Measurements from ENCODE around the gene MACROD2.

MACROD2 gene

DNA sequence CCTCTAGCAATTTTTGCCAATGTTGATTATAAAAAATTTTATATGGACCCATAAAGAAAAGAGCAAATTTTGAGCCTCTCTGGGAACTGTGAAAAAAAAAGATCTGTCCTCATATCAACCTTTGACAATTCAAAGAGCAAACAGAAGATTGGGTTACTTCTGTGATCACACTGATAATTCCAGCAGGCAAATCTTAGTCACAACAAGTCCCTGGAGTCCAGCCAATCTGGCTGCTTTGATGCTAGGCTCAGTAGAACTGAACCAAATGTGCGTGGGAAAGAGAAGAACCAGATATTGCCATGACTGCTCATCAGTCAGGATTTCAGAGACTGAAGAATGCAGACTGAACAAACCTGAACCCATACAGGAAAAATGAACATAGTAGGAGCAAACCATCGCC lies 780.5 kb downstream of the MACROD2 start:
- H3K4me3 ChIP-seq (ENCODE audit: low read depth, low read length) = no peak overlapping the region
- H3K9me3 ChIP-seq (ENCODE audit: control insufficient read depth, insufficient read depth, low read depth, low read length) = no peaks in the 10 kb centered on the region
- peaks cover 3% of the 10 kb centered on the region; the same call in 1 of the 2 replicates for H3K4me1 ChIP-seq (ENCODE audit: control insufficient read depth, insufficient read depth, low read length)
- ChIA-PET POLR2A (no interaction called here), CTCF (no interaction called here)
- no peaks in the 10 kb centered on the region for H3K36me3 ChIP-seq (ENCODE audit: control insufficient read depth in 2 of 2, insufficient read depth in 1 of 2, low read length in 2 of 2)
- no peak overlapping the region; the same call in 1 of the 2 replicates for H3K27ac ChIP-seq (ENCODE audit: extremely low read depth, low read depth, low read length)
- TF ChIP-seq ZNF510 (tag by site-specific recombination; IDR thresholded peaks at IDR 0.05; ENCODE audit: insufficient replicate concordance) = no peak
- peak; percentile 50 for TF ChIP-seq ZNF335 (tag by site-specific recombination; conservative IDR thresholded peaks at IDR 0.05)
- no peak for TF ChIP-seq SETDB1 (IDR thresholded peaks at IDR 0.05; ENCODE audit: insufficient read length, low read length)
- TF ChIP-seq KLF9 (tag by site-specific recombination; IDR thresholded peaks at IDR 0.05; ENCODE audit: low read depth) = no peak
- peak; percentile 55; the same call in 1 of the 2 replicates for TF ChIP-seq FEZF1 (tag by site-specific recombination; IDR thresholded peaks at IDR 0.05)
- TF ChIP-seq MYNN (tag by site-specific recombination; IDR thresholded peaks at IDR 0.05; ENCODE audit: borderline replicate concordance) = no peak
- TF ChIP-seq, protein P1, sequence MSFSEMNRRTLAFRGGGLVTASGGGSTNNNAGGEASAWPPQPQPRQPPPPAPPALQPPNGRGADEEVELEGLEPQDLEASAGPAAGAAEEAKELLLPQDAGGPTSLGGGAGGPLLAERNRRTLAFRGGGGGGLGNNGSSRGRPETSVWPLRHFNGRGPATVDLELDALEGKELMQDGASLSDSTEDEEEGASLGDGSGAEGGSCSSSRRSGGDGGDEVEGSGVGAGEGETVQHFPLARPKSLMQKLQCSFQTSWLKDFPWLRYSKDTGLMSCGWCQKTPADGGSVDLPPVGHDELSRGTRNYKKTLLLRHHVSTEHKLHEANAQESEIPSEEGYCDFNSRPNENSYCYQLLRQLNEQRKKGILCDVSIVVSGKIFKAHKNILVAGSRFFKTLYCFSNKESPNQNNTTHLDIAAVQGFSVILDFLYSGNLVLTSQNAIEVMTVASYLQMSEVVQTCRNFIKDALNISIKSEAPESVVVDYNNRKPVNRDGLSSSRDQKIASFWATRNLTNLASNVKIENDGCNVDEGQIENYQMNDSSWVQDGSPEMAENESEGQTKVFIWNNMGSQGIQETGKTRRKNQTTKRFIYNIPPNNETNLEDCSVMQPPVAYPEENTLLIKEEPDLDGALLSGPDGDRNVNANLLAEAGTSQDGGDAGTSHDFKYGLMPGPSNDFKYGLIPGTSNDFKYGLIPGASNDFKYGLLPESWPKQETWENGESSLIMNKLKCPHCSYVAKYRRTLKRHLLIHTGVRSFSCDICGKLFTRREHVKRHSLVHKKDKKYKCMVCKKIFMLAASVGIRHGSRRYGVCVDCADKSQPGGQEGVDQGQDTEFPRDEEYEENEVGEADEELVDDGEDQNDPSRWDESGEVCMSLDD (tag by site-specific recombination; IDR thresholded peaks at IDR 0.05) = no peak
- TF ChIP-seq, protein P2, sequence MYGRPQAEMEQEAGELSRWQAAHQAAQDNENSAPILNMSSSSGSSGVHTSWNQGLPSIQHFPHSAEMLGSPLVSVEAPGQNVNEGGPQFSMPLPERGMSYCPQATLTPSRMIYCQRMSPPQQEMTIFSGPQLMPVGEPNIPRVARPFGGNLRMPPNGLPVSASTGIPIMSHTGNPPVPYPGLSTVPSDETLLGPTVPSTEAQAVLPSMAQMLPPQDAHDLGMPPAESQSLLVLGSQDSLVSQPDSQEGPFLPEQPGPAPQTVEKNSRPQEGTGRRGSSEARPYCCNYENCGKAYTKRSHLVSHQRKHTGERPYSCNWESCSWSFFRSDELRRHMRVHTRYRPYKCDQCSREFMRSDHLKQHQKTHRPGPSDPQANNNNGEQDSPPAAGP (tag by site-specific recombination; IDR thresholded peaks at IDR 0.05) = no peak
- TF ChIP-seq PRDM1 (tag by site-specific recombination; IDR thresholded peaks at IDR 0.05) = no peak
- no peak for TF ChIP-seq ZNF530 (tag by site-specific recombination; IDR thresholded peaks at IDR 0.05; ENCODE audit: low read depth)
- peak; percentile 55; the same call in 1 of the 2 replicates for TF ChIP-seq TRIM28 (IDR thresholded peaks at IDR 0.05; ENCODE audit: borderline replicate concordance, low read length)
- TF ChIP-seq ZNF16 (tag by site-specific recombination; IDR thresholded peaks at IDR 0.05; ENCODE audit: low read depth) = no peak
- TF ChIP-seq ZSCAN16 (tag by site-specific recombination; IDR thresholded peaks at IDR 0.05) = no peak
- no peak for TF ChIP-seq ZNF311 (tag by site-specific recombination; IDR thresholded peaks at IDR 0.05; ENCODE audit: borderline replicate concordance)

DNA sequence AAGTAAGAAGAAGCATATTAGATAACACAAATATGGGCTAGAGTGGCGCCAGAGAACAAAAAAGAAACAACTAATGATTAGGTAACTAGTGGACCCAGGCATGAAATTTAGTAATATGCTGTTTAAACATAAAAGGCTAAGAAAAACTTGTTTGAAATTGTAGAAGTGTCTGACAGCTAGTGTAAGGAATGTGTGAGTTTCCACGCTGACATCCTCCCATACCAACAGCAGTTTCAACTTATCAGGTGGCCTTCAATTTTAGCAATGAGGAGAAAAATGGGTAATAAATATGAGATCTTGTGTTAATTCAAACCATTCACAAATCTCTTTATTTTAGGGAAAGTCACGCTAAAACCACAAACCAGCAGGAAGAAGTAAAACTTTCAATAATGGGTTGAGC lies 782.3 kb downstream of the MACROD2 start:
- Histone ChIP-seq H3K4me3 (ENCODE audit: low read depth, low read length) (no peak overlapping the region), H3K9me3 (ENCODE audit: control insufficient read depth, insufficient read depth, low read depth, low read length) (no peaks in the 10 kb centered on the region), H3K27ac (ENCODE audit: extremely low read depth, low read depth, low read length) (no peak overlapping the region), H3K4me1 (ENCODE audit: control insufficient read depth, insufficient read depth, low read length) (peaks cover 3% of the 10 kb centered on the region; the same call in 1 of the 2 replicates), H3K36me3 (ENCODE audit: control insufficient read depth in 2 of 2, insufficient read depth in 1 of 2, low read length in 2 of 2) (no peaks in the 10 kb centered on the region)
- POLR2A ChIA-PET = no interaction called here
- TF ChIP-seq OSR2 (tag by site-specific recombination; IDR thresholded peaks at IDR 0.05) (no peak), ZNF140 (tag by site-specific recombination; IDR thresholded peaks at IDR 0.05) (no peak), ZNF354C (tag by site-specific recombination; IDR thresholded peaks at IDR 0.05; ENCODE audit: borderline replicate concordance, low read depth) (no peak), ZNF621 (tag by site-specific recombination; IDR thresholded peaks at IDR 0.05) (no peak), ZNF112 (tag by site-specific recombination; IDR thresholded peaks at IDR 0.05) (no peak), ZNF571 (tag by site-specific recombination; IDR thresholded peaks at IDR 0.05) (no peak), ZNF248 (tag by site-specific recombination; IDR thresholded peaks at IDR 0.05) (no peak), SP2 (tag by site-specific recombination; IDR thresholded peaks at IDR 0.05) (no peak)
- TF ChIP-seq, protein P3, sequence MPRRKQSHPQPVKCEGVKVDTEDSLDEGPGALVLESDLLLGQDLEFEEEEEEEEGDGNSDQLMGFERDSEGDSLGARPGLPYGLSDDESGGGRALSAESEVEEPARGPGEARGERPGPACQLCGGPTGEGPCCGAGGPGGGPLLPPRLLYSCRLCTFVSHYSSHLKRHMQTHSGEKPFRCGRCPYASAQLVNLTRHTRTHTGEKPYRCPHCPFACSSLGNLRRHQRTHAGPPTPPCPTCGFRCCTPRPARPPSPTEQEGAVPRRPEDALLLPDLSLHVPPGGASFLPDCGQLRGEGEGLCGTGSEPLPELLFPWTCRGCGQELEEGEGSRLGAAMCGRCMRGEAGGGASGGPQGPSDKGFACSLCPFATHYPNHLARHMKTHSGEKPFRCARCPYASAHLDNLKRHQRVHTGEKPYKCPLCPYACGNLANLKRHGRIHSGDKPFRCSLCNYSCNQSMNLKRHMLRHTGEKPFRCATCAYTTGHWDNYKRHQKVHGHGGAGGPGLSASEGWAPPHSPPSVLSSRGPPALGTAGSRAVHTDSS (tag by site-specific recombination; IDR thresholded peaks at IDR 0.05) = no peak
- TF ChIP-seq, protein P4, sequence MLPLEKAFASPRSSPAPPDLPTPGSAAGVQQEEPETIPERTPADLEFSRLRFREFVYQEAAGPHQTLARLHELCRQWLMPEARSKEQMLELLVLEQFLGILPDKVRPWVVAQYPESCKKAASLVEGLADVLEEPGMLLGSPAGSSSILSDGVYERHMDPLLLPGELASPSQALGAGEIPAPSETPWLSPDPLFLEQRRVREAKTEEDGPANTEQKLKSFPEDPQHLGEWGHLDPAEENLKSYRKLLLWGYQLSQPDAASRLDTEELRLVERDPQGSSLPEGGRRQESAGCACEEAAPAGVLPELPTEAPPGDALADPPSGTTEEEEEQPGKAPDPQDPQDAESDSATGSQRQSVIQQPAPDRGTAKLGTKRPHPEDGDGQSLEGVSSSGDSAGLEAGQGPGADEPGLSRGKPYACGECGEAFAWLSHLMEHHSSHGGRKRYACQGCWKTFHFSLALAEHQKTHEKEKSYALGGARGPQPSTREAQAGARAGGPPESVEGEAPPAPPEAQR (tag by site-specific recombination; IDR thresholded peaks at IDR 0.05) = no peak
- CTCF ChIA-PET = interaction anchor here (0.7 to 1.0 kb wide), 2 partner anchors 21 to 232 kb away, joined by 3 read pairs; no protein-coding TSS in a partner anchor
